ENCODE results near the gene XG. TPM values are rescaled to one million over a fixed set of nuclear protein-coding genes. Genes with fewer than 3 reads are reported as not detected.

XG gene
- total and polyA plus RNA-seq, 2 of the 4 experiments (the other 2 are of a cell fraction): under 0.01 TPM; not detected in 1

DNA sequence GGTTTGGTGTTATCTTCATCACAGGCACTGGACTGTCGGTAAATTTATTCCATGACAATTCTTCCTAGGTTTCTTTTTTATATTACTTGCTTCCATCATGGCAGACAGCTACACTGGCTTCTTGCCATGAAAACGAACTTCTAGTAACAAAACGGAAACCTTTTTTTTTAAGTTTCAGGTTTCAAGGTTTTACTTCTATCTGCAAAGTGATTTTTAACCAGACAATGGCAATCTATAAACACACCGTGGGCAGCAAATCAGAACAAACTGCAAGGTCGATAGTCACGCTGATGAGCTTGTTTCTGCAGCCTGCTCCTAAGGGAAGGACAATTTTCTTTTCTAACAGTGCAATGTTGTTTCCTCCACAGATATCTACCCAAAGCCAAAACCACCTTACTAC lies 29.9 kb downstream of the XG start:
- ChIA-PET CTCF (no interaction called here), POLR2A (ENCODE audit: unreplicated experiment) (no interaction called here)
- Histone ChIP-seq H2BK5ac (ENCODE audit: low read depth, low read length, poor library complexity, severe bottlenecking) (no peak overlapping the region), H3K27ac (ENCODE audit: insufficient read depth, low read length) (no peak overlapping the region), H3K79me1 (ENCODE audit: low read depth in 1 of 2, low read length in 2 of 2) (no peaks in the 10 kb centered on the region), H2AFZ (replicated peaks; ENCODE audit: low read length, poor library complexity) (no peak overlapping the region), H4K20me1 (ENCODE audit: insufficient read depth, low read length) (no peaks in the 10 kb centered on the region), H4K5ac (ENCODE audit: low read depth, low read length) (no peak overlapping the region), H3K14ac (replicated peaks; ENCODE audit: low read depth, low read length) (no peak overlapping the region), H3K4ac (ENCODE audit: low read depth, low read length) (no peak overlapping the region), H2AK9ac (replicated peaks; ENCODE audit: low read depth, low read length, poor library complexity) (no peak overlapping the region), H2BK120ac (ENCODE audit: low read depth, low read length) (no peak overlapping the region), H3K27me3 (ENCODE audit: control insufficient read depth, insufficient read depth, low read length) (peaks cover 5% of the 10 kb centered on the region; the same call in 1 of the 2 replicates), H4K8ac (ENCODE audit: low read depth in 2 of 2, low read length in 2 of 2) (no peak overlapping the region), H3K23ac (ENCODE audit: low read depth, low read length) (no peak overlapping the region), H3K9ac (ENCODE audit: low read depth, low read length) (no peak overlapping the region), H3K4me1 (ENCODE audit: control insufficient read depth, insufficient read depth, low read length) (no peaks in the 10 kb centered on the region), H3K9me3 (ENCODE audit: control insufficient read depth, insufficient read depth, low read length) (no peaks in the 10 kb centered on the region), H3K56ac (ENCODE audit: extremely low read depth, insufficient read depth, low read length) (no peak overlapping the region), H2BK20ac (ENCODE audit: low read depth, low read length) (no peak overlapping the region), H3K18ac (ENCODE audit: low read depth, low read length) (no peak overlapping the region), H3K36me3 (ENCODE audit: control insufficient read depth, insufficient read depth, low read length) (no peaks in the 10 kb centered on the region), H2BK15ac (ENCODE audit: low read depth, low read length) (no peak overlapping the region), H4K91ac (ENCODE audit: insufficient read depth, low read depth, low read length) (no peak overlapping the region), H3K4me3 (ENCODE audit: insufficient read depth, low read depth, low read length) (no peak overlapping the region), H2AK5ac (ENCODE audit: low read depth, low read length) (no peak overlapping the region), H3K9me1 (ENCODE audit: insufficient read depth, low read length) (no peaks in the 10 kb centered on the region), H3K4me2 (ENCODE audit: low read depth, low read length) (0 out of 2 replicates have a peak overlapping the region, but pooled peaks have one; percentile 21)
- peak; percentile 2 for DNase-seq
- WGBS, 2 experiments (ENCODE audit: extremely low coverage in 2 of 2, insufficient read length in 1 of 2): 59% methylated on average over 3 of the region's 6 CpGs; no CpG with 5 or more reads in 1 of the 2 experiments
- intact Hi-C loops (cut with micrococcal nuclease) (no loop called here), in situ Hi-C loops (cut with MboI; ENCODE audit: low sequenced_read_pairs) (no loop called here), dilution Hi-C loops (cut with HindIII; ENCODE audit: low sequenced_read_pairs, unreplicated experiment) (no loop called here)
- BruUV-seq (replicated peaks): no TSS peak
- no peak for ATAC-seq (ENCODE audit: low read depth)
- TF ChIP-seq MAZ (IDR thresholded peaks at IDR 0.05; ENCODE audit: borderline replicate concordance, low read depth, low read length): no peak

Measured in IMR-90 (cell line).